Gastroesophageal sphincter (tissue), 4 donors: ENCODE results near the gene ITGA11. TPM values are rescaled to one million over a fixed set of nuclear protein-coding genes. Genes with fewer than 3 reads are reported as not detected.
A peak's percentile ranks its signal among the peaks of the same experiment; 100 is the strongest.

Source experiments
- ATAC-seq: fragments of 150-250 bp; one replicate; pipeline ENCODE4 v1.9.1; 2016; ENCODE audit warnings: mild to moderate bottlenecking, moderate library complexity
- H3K27ac ChIP-seq, 4 donors: fragments of 200-600 bp; sonication (generic) in 3 of 4; 1 replicate in 3 of 4; 2 replicates in 1 of 4; pipeline ENCODE4 v1.5.1; 2016 to 2019
- H3K27me3 ChIP-seq: fragments of 200-600 bp; sonication (generic); one replicate; pipeline ENCODE4 v1.5.1; 2019
- H3K36me3 ChIP-seq, 2 donors: fragments of 200-600 bp; sonication (generic); one replicate each; pipeline ENCODE4 v1.5.1; 2019; ENCODE audit warnings: control low read depth in 1 of 2
- H3K4me1 ChIP-seq, 3 donors: fragments of 200-600 bp; sonication (generic); 1 replicate in 2 of 3; 2 replicates in 1 of 3; pipeline ENCODE4 v1.5.1; 2016 to 2019; ENCODE audit warnings: control low read depth in 2 of 3
- H3K4me3 ChIP-seq, 2 donors: fragments of 200-600 bp; sonication (generic); one replicate each; pipeline ENCODE4 v1.5.1; 2019; ENCODE audit warnings: mild to moderate bottlenecking in 1 of 2, moderate library complexity in 1 of 2
- H3K9me3 ChIP-seq, 3 donors: fragments of 200-600 bp; sonication (generic); one replicate each; pipeline ENCODE4 v1.5.1; 2017 to 2019; ENCODE audit warnings: control low read depth in 2 of 3
- EP300 ChIP-seq: sonication (generic); formaldehyde crosslinking; IDR thresholded peaks from one replicate; pipeline ENCODE4 v1.6.1; 2017; ENCODE audit warnings: antibody characterized with exemption, mild to moderate bottlenecking
- POLR2A ChIP-seq, 2 donors: fragments of 450-650 bp; IDR thresholded peaks; one replicate each; pipeline ENCODE4 v1.6.1; 2017; ENCODE audit warnings: antibody characterized with exemption in 2 of 2, mild to moderate bottlenecking in 2 of 2, moderate library complexity in 1 of 2
- POLR2AphosphoS5 ChIP-seq: sonication (generic); formaldehyde crosslinking; IDR thresholded peaks from one replicate; pipeline ENCODE4 v1.6.1; 2017; ENCODE audit warnings: antibody characterized with exemption
- WGBS, 2 donors: methylation state at CpG; one replicate each; pipeline ENCODE4 v1.1.5; 2018; ENCODE audit warnings: low coverage in 1 of 2; 5-methylcytosine and 5-hydroxymethylcytosine counted together
- total RNA-seq, 4 donors: library from RNA; depleted of rRNA; stranded (reverse); fragments of >200 nt; gene quantifications; one replicate each; pipeline ENCODE4 v1.1.0, GENCODE V29; 2016
- TF ChIP-seq, protein P1 (sequence below), 4 experiments: fragments of 200-600 bp in 2 of 4; fragments of 450-650 bp in 2 of 4; sonication (generic) in 1 of 4; IDR thresholded peaks; one replicate each; pipeline ENCODE4 v1.5.1; 2017 to 2019; ENCODE audit warnings: antibody characterized with exemption in 4 of 4, mild to moderate bottlenecking in 2 of 4, moderate library complexity in 2 of 4

The ITGA11 gene
- total RNA-seq, 4 donors from 2014 or later = 3.8 to 9.5 (median 6.7) TPM

DNA sequence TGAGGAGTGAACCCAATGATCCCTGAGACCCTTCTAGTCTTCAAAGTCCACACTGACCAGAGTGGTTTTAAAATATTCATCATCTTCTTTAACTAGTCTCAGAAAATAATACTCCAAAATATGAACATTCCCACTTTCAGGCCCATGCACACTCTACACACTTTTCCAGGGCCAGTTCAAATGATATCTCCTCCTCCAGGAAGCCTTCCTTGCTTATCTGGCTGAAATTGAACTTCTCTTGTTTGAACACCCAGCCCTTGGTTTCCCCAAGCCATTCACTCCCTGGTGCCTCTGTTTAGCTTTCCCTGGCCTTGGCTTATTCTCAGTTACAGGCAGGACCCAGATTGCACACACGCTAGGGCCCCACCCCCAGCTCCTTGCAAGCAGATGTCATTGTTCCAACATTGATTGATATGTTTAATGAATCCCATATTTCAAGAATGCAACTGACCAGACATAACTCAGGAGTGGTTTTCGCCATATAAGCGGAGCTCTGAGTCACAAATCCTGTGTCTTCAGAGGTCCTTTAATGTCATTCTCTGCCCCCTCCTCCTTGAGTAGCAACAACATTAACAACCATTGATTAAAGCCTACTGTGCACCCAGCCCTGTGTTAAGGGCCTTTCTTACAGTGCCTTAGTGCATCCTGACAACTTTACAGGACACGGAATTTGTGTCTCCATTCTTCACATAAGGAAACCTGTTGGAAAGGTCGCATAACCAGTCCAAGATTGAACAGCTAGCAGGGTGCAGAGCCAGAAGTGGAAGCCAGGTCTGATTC is 2.1 kb downstream of the ITGA11 start:
- 98% methylated on average over 4 of the region's 5 CpGs; no CpG with 5 or more reads in 1 of the 2 donors for WGBS, 2 donors
- Histone ChIP-seq H3K9me3 (no peaks in the 10 kb centered on the region), H3K27me3 (peaks cover 61% of the 10 kb centered on the region), H3K4me3 (no peak overlapping the region), H3K4me1 (peaks cover 0 to 21% (median 10%) of the 10 kb centered on the region in 3 donors), H3K36me3 (no peaks in the 10 kb centered on the region), H3K27ac (peak overlapping the region in 2 of 4 donors; percentile 69 to 76)
- TF ChIP-seq, protein P1, sequence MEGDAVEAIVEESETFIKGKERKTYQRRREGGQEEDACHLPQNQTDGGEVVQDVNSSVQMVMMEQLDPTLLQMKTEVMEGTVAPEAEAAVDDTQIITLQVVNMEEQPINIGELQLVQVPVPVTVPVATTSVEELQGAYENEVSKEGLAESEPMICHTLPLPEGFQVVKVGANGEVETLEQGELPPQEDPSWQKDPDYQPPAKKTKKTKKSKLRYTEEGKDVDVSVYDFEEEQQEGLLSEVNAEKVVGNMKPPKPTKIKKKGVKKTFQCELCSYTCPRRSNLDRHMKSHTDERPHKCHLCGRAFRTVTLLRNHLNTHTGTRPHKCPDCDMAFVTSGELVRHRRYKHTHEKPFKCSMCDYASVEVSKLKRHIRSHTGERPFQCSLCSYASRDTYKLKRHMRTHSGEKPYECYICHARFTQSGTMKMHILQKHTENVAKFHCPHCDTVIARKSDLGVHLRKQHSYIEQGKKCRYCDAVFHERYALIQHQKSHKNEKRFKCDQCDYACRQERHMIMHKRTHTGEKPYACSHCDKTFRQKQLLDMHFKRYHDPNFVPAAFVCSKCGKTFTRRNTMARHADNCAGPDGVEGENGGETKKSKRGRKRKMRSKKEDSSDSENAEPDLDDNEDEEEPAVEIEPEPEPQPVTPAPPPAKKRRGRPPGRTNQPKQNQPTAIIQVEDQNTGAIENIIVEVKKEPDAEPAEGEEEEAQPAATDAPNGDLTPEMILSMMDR (IDR thresholded peaks at IDR 0.05) = no peak
- TF ChIP-seq EP300 = no peak
- no peak for TF ChIP-seq POLR2AphosphoS5
- TF ChIP-seq POLR2A (IDR thresholded peaks at IDR 0.05) = no peak
- no peak for ATAC-seq

DNA sequence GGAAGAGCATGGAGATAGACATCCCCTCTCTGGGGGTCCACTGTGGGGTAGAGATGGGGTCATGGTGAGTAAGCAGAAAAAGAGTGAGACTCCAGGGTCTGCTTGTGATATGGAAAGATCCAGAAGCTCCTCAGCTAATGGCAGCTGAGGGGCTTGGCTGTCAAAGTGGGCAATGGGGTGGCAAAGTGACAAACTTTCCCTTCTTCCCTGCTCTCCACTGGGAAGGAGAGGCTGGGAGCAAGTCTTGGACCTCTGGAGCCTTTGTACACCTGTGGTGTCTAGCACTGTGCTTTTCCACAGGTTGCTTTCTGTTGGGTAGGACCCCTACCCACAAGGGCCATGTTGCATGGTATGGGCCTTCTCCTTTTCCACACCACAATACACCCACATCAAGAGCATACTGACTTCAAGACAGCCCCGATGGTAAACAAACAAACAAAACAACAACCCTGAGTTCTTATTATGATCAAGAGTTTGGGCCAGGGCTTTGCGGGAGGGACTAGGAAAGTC is 3.5 kb downstream of the ITGA11 start:
- Histone ChIP-seq H3K4me1 (peaks cover 0 to 21% (median 10%) of the 10 kb centered on the region in 3 donors), H3K36me3 (no peaks in the 10 kb centered on the region), H3K27ac (no peak overlapping the region), H3K4me3 (no peak overlapping the region), H3K9me3 (no peaks in the 10 kb centered on the region), H3K27me3 (peaks cover 47% of the 10 kb centered on the region)
- no peak for ATAC-seq
- 82 to 100% methylated on average over 2 of the region's 2 CpGs for WGBS, 2 donors
- TF ChIP-seq POLR2AphosphoS5 (no peak), EP300 (no peak), POLR2A (IDR thresholded peaks at IDR 0.05) (no peak)
- TF ChIP-seq, protein P1 (IDR thresholded peaks at IDR 0.05) = no peak

DNA sequence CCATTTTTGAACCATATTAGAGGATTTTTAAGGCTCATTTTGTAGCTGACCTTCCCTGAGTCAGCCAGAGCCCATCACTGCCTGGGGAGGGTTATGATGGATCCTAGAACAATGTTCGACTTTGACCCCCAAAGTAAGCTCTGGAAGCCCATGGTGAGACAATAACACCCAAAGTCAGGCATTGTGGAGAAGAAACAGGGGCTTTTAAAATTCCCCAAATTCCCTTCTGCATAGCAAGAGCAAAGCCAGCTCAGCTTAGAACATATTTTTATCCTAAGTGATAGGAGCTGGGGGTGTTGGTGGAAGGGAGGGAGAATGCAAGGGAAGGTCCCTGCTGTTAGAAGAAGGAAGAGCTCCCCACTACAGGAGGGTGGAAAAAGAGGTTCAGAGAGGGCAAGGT is 4.0 kb downstream of the ITGA11 start:
- peaks cover 42% of the 10 kb centered on the region for H3K27me3 ChIP-seq
- no peak overlapping the region for H3K27ac ChIP-seq
- 63 to 83% methylated on average over 1 of the region's 1 CpG for WGBS, 2 donors
- no peaks in the 10 kb centered on the region for H3K36me3 ChIP-seq
- H3K4me3 ChIP-seq = no peak overlapping the region
- no peaks in the 10 kb centered on the region for H3K9me3 ChIP-seq
- TF ChIP-seq EP300 = no peak
- TF ChIP-seq POLR2AphosphoS5 = no peak
- TF ChIP-seq POLR2A (IDR thresholded peaks at IDR 0.05) = no peak
- peaks cover 0 to 21% (median 10%) of the 10 kb centered on the region in 3 donors for H3K4me1 ChIP-seq
- ATAC-seq = no peak

DNA sequence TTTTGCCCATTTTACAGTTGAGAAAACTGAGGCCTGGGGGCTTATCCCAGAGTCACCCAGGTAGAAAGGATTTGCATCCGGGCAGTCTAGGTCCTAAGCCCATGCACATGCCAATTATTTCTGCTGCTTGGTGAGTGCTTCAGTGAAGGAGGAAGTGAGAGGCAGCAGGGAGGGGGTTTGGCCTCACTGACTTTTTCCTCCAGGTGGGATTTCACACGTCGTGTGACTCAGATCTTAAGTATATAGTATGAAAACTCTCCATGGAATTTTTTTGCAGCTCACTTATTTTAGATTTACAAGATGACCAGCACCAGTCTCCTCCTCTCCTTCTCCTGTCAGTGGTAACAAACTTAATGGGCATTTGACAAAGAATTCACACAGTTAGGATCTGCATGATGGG is 4.6 kb downstream of the ITGA11 start:
- Histone ChIP-seq H3K27ac (no peak overlapping the region), H3K27me3 (peaks cover 36% of the 10 kb centered on the region), H3K9me3 (no peaks in the 10 kb centered on the region), H3K4me3 (no peak overlapping the region), H3K4me1 (peaks cover 0 to 20% (median 9%) of the 10 kb centered on the region in 3 donors), H3K36me3 (no peaks in the 10 kb centered on the region)
- ATAC-seq = no peak
- TF ChIP-seq POLR2A (IDR thresholded peaks at IDR 0.05) (no peak), POLR2AphosphoS5 (no peak), EP300 (no peak)
- TF ChIP-seq, protein P1 (IDR thresholded peaks at IDR 0.05) = no peak
- WGBS, 2 donors = 44 to 61% methylated on average over 3 of the region's 3 CpGs

DNA sequence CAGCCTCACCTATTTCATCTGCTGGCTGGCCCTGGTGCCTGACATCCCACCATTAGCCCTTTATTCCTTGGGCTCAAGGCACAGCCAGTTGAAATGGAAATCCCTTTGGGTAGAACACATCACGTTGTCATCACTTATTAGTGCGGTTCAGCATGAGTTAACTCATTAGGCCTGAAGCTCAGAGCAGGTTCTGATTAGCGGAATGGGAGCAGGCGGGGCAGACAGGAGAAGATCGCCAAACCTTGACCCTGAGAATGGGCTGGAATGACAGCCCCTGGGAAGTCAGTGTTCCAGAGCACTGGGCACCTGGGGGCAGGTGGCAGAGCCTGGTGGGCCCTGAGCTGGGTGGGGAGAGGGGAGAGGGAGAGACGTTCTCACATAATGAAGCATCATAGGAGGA is 5.8 kb downstream of the ITGA11 start:
- TF ChIP-seq POLR2A (IDR thresholded peaks at IDR 0.05) (no peak), EP300 (no peak), POLR2AphosphoS5 (no peak)
- TF ChIP-seq, protein P1 (IDR thresholded peaks at IDR 0.05) = no peak
- H3K4me3 ChIP-seq = no peak overlapping the region
- H3K27me3 ChIP-seq = peaks cover 24% of the 10 kb centered on the region
- H3K36me3 ChIP-seq = no peaks in the 10 kb centered on the region
- H3K27ac ChIP-seq = no peak overlapping the region
- no peak for ATAC-seq
- no peaks in the 10 kb centered on the region for H3K9me3 ChIP-seq
- 95% methylated on average over 5 of the region's 6 CpGs; no CpG with 5 or more reads in 1 of the 2 donors for WGBS, 2 donors
- H3K4me1 ChIP-seq = peaks cover 0 to 14% (median 0%) of the 10 kb centered on the region in 3 donors
